ENCODE measurements around the gene SLC6A19.

SLC6A19 gene

DNA sequence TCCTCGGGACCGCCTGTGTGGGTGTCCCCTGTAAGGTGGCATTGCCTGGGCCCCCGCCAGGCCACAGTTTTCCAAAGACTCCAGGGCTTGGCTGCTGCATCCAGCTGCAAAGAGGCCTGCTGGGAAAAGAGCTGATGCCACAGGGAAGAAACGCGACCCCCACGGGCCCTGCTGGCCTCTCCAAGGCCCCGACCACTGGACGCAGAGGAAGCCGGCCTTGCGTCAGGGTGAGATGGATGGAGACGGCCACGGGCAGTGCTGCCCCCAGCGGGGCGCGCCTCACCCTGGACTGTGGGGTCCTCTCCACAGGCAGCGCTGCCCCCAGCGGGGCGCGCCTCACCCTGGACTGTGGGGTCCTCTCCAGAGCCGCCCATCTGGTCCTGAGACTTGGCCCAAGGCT, 21.3 kb upstream of the SLC6A19 start:
- no peak for DNase-seq (ENCODE audit: low read depth, low spot score)

DNA sequence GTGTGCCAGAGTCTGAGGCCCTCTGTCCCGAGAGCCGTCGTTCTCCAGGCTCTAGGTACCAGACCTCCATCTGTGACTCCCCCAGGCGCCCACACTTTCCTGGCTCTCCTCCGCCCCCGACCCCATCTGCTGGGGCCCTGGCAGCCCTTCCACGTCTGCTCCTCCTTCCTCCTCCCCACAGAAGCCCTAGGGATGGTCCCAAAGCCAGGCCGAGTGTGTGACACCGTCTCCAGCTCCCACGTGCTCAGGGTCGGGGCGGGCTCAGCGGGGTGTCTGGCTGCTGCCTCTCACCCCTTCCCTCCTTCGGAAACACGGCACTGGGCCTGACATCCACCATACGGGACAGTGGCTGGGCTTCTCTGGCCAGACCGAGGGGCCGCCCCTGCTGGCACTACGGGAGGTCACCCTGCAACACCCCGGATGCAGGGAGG, 20.5 kb upstream of the SLC6A19 start:
- no peak for DNase-seq (ENCODE audit: low read depth, low spot score)

DNA sequence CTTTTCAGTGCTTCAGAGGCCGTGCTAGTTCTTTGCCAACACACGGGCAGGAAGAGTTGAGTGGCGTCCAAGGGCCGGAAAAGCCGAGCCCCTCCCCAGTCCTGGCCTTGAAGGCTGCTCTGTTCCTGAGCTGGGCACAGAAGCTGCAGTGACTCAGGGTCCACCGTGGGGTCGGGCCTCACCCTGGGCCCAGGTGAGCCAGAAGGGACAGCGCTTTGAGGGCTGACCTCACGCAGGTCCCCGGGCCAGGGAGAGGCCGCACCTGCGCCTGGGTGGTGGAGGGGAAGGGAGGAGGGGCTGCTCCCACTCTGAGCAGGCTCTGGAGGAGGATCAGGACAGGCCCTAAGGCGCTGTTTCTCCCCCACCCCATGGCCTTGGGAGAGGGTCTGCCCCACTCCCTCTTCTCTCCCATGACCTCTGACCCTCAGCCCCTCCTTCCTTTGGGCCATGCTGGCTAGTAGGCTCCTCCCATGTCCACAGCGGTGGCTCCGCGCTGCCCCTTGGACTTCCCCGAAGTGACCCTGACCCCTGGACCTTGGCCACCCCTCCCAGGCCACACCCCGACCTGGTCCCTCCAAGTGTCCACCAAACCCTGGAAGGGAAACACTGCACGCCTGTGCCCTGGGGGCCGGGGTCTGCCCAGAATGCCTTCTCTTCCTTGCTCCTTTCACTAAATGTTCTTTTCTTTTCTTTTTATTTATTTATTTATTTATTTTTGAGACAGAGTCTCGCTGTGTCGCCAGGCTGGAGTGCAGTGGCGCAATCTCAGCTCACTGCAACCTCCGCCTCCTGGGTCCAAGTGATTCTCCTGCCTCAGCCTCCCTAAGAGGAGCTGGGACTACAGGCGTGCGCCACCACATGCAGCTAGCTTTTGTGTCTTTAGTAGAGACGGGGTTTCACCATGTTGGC, 19.7 kb upstream of the SLC6A19 start:
- DNase-seq (ENCODE audit: low read depth, low spot score), result no peak

DNA sequence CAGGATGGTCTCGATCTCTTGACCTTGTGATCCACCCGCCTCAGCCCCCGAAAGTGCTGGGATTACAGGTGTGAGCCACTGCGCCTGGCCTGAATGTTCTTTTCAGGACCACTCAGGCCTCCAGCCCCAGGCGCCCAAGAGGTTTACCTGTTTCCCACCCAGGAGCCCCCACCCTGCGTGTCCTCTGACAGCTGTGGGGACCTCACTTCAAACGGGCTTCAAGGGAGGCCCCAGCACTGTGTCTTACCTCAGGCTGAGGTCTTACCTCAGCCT, 19.1 kb upstream of the SLC6A19 start:
- DNase-seq (ENCODE audit: low read depth, low spot score), result no peak

DNA sequence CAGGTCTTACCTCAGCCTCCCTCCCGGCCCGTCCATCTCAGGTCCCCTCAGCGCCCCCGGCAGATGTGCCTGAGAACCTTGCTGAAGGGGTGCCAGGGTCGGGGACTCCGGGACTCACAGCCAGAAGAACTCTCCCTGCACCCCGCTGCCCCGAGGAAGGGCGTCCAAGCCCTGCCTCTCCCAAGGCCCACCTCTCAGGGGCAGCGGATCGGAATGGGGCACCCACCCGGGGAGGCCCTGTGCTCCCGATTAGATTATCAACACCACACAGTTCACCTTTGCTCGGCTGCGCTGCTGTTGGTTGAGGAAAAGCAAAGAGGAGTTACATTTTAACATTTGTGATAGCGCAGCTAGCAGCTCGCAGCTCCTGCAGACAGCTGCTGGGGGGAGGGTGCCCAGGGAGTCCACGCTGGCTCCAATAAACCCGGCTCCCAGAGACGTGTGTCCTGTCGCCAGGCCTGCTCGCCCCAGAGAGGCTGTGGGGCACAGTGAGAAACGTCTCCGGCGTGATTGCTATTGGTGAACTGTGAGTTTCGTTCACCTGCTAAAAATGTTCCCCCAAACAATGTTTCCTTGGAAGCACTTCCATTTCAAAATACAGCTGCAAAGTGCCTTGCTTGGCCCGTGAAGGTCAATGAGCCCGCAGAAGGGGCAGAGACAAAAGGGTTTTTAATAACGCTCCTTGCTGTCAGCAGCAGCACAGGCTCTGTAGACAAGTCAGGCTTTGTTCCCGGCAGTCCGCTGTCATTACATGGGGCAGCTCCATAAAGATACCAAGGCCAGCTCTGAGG, 18.6 kb upstream of the SLC6A19 start:
- DNase-seq (ENCODE audit: low read depth, low spot score), result no peak

DNA sequence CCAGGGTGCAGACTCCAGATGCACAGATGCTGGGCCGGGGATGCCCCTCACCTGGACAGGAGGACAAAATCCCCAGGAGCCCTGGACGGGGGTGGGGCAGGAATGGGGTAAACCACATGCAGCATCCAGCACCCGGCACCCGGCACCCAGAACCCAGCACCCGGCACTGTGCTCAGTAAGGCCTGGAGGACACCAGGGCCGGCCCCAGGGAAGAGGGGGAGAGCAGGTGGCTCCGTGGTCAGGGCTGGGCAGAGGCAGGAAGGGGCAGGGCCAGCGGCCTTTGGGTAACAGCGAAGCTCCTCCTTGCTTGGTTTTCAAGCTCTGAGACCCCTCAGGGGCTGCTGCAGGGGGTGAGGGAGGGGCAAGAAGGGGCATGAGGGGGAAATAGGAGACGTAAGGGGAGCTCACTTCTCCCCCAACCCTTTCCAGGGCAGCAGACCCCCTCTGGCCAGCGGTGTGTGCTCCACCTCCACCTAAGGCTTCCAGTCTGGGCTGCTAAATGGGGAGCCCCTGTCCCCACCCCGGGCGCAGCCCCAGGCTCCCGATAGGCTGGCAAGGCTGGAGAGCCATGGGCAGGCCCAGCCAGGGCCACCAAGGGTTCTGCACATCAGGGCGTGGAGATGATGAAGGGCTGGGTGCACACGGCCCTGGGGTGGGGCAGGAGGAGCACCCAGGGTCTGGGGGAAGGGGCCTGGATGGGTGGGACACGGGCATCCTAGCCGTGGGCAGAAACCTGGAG, 17.8 kb upstream of the SLC6A19 start:
- no peak for DNase-seq (ENCODE audit: low read depth, low spot score)

DNA sequence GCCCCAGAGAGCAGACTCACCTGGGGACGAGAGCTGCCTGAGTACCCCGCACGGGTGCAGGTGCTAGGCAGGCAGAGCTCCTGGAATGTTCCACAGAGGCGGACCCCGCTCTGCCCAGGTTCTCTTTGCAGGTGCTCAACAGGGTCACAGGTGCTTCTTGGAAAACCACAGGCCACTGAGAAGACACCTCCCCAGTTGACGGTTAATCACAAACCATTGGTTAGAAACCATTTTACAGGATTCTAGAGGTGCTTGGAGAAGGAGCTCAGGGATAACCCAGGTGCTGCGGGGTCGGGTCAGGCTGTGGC, 17.3 kb upstream of the SLC6A19 start:
- no peak for DNase-seq (ENCODE audit: low read depth, low spot score)

DNA sequence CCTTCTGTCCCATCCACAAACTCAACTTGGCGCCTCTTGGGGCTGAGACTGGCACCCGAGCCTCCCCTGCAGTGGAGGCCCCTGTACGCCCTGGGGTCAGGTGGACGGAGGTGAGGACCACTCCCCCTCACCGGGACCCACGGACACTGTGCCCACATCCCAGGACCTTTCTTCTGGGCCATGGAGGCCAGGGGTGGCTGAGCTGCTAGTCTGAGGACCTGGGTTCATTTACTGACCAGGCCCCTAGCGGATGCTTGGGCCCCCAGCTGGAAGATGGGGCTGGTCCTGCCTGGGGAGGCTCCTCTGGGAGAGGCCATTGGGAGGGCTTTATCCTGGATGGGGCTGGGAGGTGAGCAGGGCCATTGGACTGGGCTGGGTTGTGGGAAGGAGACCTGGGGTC, 16.9 kb upstream of the SLC6A19 start:
- no peak for DNase-seq (ENCODE audit: low read depth, low spot score)

DNA sequence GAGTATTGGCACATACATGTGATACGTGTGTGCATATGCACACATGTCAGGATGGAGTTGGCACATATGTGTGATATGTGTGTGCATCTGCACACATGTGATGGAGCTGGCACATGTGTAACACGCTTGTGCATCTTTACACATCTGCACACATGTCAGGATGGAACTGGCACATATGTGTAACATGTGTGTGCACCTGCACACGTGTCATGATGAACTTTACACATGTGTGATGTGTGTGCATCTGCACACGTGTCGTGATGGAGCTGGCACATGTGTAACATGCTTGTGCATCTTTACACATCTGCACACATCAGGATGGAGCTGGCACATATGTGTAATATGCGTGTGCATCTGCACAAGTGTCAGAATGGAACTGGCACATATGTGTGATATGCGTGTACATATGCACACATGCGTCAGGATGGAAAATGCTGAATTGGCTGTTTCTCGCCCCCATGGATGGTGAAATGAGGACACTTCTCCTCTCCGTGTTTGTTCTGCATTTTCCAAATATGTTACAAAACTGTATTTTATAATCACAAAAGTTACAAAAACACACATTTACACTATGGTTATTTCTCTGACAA, 16.3 kb upstream of the SLC6A19 start:
- DNase-seq (ENCODE audit: low read depth, low spot score), result no peak

DNA sequence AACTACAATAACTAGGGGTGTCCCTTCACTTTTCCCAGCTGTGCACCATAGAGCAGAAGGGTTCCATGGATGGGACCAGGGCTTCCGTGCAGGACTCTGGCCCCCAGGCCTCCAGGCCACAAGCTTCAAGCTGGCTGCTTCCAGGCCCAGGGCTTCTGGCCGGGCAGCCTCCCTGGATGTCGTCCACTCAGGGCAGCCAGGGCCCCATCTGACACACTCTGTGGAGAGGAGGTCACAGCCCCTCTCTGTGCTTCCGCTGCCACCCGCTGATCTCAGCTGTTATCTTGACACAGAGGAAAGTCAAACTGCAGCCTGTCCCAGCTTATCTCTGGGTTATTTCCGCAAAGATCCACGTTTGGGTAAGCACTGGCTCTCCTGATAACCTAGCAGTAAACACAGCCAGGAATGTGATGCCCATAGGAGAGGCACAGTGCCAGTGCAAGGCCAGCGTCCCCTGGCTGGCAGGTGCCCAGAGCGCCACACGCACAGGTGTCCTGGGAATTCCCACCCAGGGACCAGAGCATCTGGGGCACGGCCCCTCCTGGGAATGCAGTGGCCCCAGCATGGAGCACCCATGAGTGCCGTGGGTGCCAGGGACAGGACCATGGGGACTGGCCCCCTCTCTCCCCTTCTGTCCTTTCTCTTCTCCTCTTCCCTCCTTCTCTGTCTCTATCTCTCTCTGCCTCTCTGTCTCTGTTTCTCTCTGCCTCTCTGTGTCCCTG, 15.6 kb upstream of the SLC6A19 start:
- no peak for DNase-seq (ENCODE audit: low read depth, low spot score)

DNA sequence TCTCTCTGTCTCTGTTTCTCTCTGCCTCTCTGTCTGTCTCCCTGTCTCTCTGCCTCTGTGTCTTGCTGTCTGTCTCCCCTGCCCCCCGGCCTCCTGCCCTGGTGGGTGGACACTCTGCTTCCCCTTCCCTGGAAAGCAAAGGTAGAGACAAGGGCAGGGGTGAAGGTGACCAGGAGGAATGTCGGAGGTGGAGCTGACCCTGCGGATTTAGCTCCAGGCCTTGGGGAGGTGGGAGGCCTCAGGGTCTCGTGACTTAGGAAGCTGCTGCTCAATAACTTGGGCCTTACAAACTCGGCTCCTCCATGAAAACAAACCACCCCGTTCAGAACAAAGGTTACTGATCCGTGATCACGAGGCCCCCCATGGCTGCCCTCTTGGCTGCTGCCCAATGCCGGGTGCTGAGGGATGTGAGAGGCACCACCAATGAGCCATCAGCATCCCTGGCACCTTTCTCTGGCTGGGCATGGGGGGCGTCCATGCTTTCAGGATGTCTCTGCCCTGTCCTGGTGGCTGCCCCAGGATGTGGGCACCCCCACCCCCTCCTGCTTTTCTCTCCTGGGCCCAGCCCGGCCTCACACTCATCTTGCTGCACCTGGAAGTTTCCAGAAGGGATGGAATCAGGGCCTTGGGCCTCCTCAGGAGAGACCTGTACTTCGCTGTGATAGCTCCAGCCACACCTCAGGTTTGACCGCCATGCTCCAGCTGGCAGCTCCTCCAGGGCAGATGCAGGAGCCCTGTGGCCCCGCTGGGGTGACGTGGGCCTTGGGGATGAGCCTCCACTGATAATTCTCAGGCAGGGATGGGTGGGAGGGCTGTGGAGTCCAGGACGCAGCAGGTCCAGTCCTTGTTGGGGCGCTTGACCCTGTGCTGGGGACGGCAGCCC, 14.8 kb upstream of the SLC6A19 start:
- DNase-seq (ENCODE audit: low read depth, low spot score), result no peak

DNA sequence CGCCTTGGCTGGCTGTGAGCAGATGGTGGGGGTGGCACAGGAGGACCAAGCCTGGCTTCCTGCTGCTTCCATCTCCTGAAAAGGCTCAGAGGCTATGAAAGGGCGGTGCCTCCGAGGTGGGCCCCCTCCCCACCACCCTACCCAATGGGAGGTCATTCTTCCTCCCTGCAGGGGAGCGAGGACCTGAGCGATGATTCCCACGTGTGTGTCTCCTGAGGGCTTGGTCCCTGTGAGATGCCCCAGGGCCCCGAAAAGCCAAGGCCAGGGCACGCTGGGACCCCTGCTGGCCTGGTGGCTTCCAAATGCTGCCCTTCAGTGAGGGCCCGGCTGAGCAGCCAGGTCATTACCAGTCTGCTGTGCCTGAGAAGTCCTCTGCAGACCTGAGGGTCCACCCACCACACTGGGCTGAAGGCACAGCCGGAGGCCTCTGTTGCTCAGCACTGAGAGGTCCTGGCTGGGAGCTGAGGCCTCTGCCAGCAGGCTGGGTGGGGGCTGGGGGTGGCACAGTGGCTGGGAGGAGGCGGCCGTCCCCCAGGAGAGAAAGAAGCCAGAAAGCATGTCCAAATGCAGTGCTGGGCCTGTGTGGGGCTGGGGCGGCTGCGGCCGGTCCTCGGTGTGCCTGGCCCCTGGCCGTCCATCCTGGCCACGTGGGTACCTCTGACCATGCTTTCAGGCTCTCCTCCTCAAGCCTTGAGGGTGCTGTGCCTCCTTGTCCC, 14.0 kb upstream of the SLC6A19 start:
- DNase-seq (ENCODE audit: low read depth, low spot score), result no peak

DNA sequence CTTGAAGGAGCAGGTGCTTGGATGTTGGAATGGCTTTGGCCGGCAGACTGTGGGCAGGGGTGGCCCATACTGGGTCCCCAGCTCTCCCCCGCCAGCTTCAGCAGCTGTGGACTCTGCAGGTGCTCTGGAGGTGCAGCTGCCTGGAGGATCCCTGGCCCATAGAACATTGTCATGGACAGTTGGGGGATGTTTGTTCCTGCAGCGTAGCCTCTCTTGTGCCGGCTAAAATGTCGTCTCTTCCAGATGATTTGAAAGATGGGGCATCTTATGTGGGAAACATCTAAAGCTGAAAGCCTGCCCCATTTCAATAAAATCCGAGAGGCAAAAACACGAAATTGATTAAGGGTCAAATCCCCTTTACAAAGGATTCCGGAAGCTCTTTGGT, 13.5 kb upstream of the SLC6A19 start:
- DNase-seq (ENCODE audit: low read depth, low spot score), result no peak

DNA sequence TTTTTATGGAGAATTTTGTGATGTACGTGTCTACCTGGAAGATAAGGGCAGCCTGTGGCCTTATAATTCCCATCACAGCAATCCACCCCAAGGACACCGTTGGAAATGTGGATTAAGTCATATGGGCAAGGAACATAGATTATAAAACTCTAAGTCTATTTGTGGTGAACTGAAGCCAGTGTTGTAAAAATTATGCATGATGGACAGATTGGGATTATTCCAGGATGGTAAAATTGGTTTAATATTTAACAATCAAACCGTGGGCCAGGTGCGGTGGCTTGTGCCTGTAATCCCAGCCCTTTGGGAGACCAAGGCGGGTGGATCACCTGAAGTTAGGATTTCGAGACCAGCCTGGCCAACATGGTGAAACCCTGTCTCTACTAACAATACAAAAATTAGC, 12.9 kb upstream of the SLC6A19 start:
- DNase-seq (ENCODE audit: low read depth, low spot score), result no peak

DNA sequence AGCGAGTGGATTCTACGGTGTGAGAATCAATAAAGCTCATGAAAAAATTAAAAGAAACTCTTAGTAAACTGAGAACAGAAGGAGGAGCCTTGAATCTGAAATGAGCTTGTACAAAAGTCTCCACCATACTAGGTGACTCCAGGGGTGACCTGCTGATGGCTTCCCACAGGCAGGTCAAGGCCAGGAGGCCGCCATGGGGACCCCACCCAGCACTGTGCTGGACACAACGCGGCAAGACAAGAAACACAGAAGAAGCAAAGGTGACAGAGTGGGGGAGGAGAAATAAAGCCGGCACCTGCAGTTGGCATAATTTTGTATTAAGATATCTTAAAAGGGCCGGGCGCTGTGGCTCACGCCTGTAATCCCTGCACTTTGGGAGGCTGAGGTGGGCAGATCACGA, 12.1 kb upstream of the SLC6A19 start:
- DNase-seq (ENCODE audit: low read depth, low spot score), result no peak

DNA sequence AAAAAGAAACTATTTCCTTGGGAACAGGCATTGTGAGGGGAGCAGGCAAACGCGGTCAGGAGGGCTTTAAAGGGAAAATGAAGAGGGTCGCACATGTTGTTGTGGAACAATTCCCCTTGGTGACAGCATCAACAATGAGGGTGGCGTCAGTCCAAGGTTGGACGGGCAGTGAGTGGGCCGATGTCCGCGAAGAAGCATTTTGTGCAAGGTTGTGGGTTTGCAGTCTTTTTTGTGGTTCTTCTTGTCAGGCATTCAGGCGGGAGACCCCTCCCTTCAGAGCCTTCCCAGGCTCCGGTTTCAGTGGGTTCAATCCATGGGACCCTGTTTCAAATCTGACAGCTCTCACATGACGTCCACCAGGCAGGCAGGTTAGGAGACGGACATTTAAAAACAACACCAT, 11.1 kb upstream of the SLC6A19 start:
- no peak for DNase-seq (ENCODE audit: low read depth, low spot score)

DNA sequence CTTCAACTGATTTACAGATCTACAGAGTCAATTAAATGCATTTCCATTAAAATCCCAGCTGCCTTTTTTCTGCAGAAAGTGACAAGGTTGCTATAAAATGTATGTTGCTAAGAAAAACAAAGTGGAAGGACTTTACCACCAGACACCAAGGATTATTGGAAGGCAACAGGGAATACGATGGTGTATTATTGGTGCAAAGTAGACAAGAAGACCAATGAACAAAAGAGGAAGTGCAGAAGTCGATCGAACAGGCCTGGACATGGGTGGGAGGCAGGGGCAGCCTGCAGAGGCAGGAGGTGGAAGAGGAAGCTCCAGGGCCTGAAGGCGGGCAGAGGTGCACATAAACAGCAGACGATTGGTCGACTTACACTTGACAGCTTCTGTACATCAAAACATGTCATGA, 10.6 kb upstream of the SLC6A19 start:
- DNase-seq (ENCODE audit: low read depth, low spot score), result no peak

DNA sequence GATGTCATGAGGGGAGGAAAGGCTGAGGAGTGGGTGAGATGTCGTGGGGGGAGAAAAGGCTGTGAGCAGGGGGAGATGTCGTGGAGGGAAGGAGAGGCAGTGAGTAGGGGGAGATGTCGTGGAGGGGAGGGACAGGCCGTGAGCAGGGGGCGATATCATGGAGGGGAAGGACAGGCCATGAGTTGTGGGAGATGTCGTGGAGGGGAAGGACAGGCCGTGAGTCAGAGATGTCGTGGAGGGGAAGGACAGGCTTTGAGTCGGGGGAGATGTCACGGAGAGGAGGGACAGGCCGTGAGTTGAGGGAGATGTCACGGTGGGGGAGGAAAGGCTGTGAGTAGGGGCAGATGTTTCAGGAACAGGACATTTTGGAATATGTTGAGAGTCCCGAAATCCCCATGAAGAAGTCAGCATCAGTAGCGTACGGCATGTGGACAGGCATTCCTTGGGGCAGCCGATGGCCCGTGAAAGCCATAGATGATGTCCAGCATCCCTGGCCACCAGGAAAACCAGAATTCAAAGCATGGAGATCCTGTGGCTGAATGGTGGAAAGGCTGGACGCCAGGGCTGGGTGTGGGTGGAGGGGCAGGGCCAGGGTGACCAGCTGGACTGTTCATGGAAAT, 8.3 kb upstream of the SLC6A19 start:
- DNase-seq (ENCODE audit: low read depth, low spot score), result no peak

DNA sequence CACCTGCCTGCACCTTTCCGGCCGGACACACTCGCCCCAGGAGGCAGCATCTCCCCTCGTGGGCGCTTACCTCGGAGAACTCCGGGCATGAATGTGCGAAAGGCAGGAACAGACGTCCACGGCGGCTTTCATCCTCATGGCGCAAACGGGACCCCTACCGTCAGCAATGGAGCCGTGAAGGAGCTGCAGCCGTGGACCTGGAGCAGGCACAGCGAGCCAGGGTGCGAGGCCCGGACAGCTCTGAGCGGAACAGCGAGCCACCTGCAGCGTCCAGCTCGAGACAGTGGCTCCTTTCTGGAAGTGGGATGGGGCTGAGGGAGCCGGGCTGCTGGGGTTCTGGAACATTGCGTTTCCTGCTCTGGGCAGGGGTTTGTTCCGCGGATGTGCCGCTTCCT, 7.8 kb upstream of the SLC6A19 start:
- no peak for DNase-seq (ENCODE audit: low read depth, low spot score)

DNA sequence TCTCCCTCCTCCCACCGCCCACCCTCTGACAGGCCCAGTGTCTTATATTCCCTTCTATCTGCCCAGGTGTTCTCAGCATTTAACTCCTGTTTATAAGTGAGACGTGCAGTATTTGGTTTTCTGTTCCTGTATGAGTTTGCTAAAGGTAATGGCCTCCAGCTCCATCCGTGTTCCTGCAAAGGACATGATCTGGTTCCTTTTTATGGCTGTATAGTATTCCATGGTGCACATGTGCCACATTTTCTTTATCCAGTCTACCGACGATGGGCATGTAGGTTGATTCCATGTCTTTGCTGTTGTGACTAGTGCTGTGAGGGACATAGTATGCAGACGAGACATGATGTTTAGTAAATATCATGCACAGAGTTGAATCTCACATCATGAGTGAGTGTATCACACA, 7.0 kb upstream of the SLC6A19 start:
- DNase-seq (ENCODE audit: low read depth, low spot score), result no peak

Measured in smooth muscle cell of the brain vasculature (primary cell).